ENCODE results near the gene IGSF11.

GRCh38 chr3:118907909-118908308, 126.7 kb downstream of the IGSF11 start:
- no peak for TF ChIP-seq CTCF (IDR thresholded peaks at IDR 0.05; ENCODE audit: low read depth, low read length, missing input control)
- TF ChIP-seq ATF3 (IDR thresholded peaks at IDR 0.05) = no peak
- no peak for TF ChIP-seq REST (IDR thresholded peaks at IDR 0.05)
- no peak for TF ChIP-seq ZBTB33 (IDR thresholded peaks at IDR 0.05)
- TF ChIP-seq JUND (IDR thresholded peaks at IDR 0.05) = no peak
- TF ChIP-seq YY1 (IDR thresholded peaks at IDR 0.05) = no peak
- no peak for TF ChIP-seq RAD21 (IDR thresholded peaks at IDR 0.05)
- TF ChIP-seq MAX (IDR thresholded peaks at IDR 0.05) = no peak
- TF ChIP-seq HNF4G (IDR thresholded peaks at IDR 0.05) = no peak
- TF ChIP-seq EGR1 (IDR thresholded peaks at IDR 0.05; ENCODE audit: low read depth in 2 of 2) = no peak
- no peak for TF ChIP-seq RXRA (IDR thresholded peaks at IDR 0.05)
